Duodenal mucosa (tissue), 2 donors: ENCODE data around the gene USP11.
"Not testable (repeated sequence)": the region's sequence is repeated elsewhere in the genome, so short reads cannot be mapped to it uniquely, and the experiment has no call there.

Experiments
- H3K27ac ChIP-seq: one replicate; pipeline ENCODE4 v1.7.0; 2013; ENCODE audit warnings: low read depth, low read length
- H3K27me3 ChIP-seq, 2 donors: one replicate each; pipeline ENCODE4 v1.7.0; 2013; ENCODE audit warnings: low read length in 2 of 2, control low read depth in 1 of 2; ENCODE audit not compliant: insufficient read depth in 2 of 2, control insufficient read depth in 1 of 2
- H3K36me3 ChIP-seq, 2 donors: one replicate each; pipeline ENCODE4 v1.7.0; 2013; ENCODE audit warnings: low read length in 2 of 2, control low read depth in 1 of 2; ENCODE audit not compliant: insufficient read depth in 2 of 2, control insufficient read depth in 1 of 2
- H3K4me1 ChIP-seq, 2 donors: one replicate each; pipeline ENCODE4 v1.7.0; 2013; ENCODE audit warnings: low read length in 2 of 2, control low read depth in 1 of 2; ENCODE audit not compliant: insufficient read depth in 2 of 2, control insufficient read depth in 1 of 2
- H3K4me3 ChIP-seq, 2 donors: one replicate each; pipeline ENCODE4 v1.7.0; 2013; ENCODE audit warnings: low read length in 2 of 2, low read depth in 1 of 2
- H3K9ac ChIP-seq, 2 donors: one replicate each; pipeline ENCODE4 v1.7.0; 2013; ENCODE audit warnings: low read length in 2 of 2, low read depth in 1 of 2
- H3K9me3 ChIP-seq, 2 donors: one replicate each; pipeline ENCODE4 v1.7.0; 2013; ENCODE audit warnings: low read length in 2 of 2, control low read depth in 1 of 2; ENCODE audit not compliant: control insufficient read depth in 1 of 2

The USP11 gene

DNA sequence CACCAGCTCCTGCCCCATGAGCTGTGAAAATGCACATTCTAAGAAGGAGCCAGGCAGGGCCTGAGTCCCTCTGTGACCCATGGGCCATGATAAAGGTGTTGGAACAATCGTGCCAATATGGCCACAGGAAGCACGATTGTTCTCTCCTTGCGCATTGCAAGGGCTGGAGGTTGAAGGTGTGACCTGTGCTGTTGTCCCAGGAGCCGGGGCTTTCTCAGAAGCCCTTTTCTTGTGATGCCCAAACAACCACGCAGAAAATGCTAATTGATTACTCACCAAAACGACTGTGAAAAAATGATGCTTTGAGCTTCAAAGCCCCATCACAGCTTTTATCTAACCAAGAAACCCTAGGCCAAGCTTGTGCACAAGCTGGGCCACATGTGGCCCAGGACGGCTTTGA is 33.8 kb downstream of the USP11 start:
- H3K27me3 ChIP-seq = no peaks in the 10 kb centered on the region
- no peak overlapping the region for H3K4me3 ChIP-seq
- no peaks in the 10 kb centered on the region for H3K4me1 ChIP-seq
- no peaks in the 10 kb centered on the region for H3K9me3 ChIP-seq
- no peaks in the 10 kb centered on the region for H3K36me3 ChIP-seq
- no peak overlapping the region for H3K27ac ChIP-seq
- H3K9ac ChIP-seq = no peak overlapping the region

DNA sequence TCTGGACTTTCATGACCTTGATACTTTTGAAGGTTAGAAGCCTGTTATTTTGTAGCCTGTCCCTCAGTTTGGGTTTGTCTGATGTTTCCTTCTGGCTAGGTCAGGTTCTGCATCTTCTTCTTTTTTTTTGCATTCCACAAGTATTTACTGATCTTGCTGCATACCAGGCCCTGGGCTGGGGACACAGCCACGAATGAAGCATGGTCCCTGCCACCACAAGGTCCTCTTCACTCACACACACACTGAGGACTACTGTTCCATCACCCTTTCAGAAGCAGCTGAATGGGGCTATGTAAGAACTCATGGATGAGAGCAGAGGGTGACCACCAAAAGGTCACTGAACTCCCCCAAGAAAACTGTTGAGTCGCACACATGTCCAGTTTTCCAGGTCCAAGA is 39.2 kb downstream of the USP11 start:
- no peaks in the 10 kb centered on the region for H3K27me3 ChIP-seq
- H3K27ac ChIP-seq = no peak overlapping the region
- no peaks in the 10 kb centered on the region for H3K9me3 ChIP-seq

GRCh38 chrX:47273011-47273730 is 40.4 kb downstream of the USP11 start:
- no peak overlapping the region for H3K4me3 ChIP-seq
- H3K27me3 ChIP-seq = no peaks in the 10 kb centered on the region
- no peak overlapping the region for H3K27ac ChIP-seq
- H3K9me3 ChIP-seq = no peaks in the 10 kb centered on the region
- H3K4me1 ChIP-seq = no peaks in the 10 kb centered on the region
- H3K9ac ChIP-seq = no peak overlapping the region
- H3K36me3 ChIP-seq = no peaks in the 10 kb centered on the region

More for the DNA sequence above, 39.2 kb downstream of the USP11 start:
- H3K4me3 ChIP-seq = no peak overlapping the region
- H3K9ac ChIP-seq = no peak overlapping the region
- H3K36me3 ChIP-seq = no peaks in the 10 kb centered on the region
- H3K4me1 ChIP-seq = no peaks in the 10 kb centered on the region

GRCh38 chrX:47278691-47279090 is 45.9 kb downstream of the USP11 start:
- H3K4me1 ChIP-seq = no peaks in the 10 kb centered on the region
- no peaks in the 10 kb centered on the region for H3K36me3 ChIP-seq
- H3K27me3 ChIP-seq = no peaks in the 10 kb centered on the region
- H3K27ac ChIP-seq = no peak overlapping the region
- H3K9me3 ChIP-seq = no peaks in the 10 kb centered on the region
- H3K9ac ChIP-seq = no peak overlapping the region
- H3K4me3 ChIP-seq = no peak overlapping the region

DNA sequence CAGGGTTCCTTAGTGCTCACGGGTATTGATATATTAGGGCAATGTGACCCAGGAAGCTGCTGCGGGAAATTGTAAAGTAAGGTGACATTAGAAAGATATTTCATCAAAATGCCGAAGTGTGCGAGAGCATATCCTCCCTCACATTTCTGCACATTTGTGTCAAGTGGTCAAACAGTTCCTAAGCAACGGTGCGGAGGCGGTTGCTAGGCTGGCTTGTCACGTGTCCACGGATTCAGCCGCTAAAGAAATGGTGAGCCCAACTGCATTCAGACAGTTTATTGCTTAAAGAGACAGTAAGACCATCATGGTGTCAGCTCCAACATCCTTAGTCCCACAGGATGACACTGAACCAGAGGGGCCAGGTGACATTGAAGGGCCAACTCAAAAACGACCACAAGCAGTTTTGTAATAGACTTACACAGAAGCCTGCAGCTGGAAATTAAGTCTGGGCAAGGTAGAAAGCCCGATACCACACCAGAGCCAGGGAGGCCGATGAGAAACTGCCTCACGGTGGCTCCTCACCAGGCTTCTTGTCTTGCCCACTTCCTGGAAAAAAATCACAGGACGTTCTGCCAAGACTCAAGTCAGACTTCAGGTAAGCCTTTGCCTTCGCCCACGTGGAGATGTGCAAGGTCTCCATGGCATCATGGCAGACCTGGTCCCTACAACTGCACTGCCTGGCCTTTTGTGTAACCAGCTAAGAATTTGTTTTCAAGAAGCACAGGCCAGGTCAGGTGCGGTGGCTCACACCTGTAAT is 50.4 kb downstream of the USP11 start:
- no peaks in the 10 kb centered on the region for H3K36me3 ChIP-seq
- no peaks in the 10 kb centered on the region for H3K9me3 ChIP-seq
- no peak overlapping the region for H3K27ac ChIP-seq
- no peak overlapping the region for H3K9ac ChIP-seq
- no peaks in the 10 kb centered on the region for H3K27me3 ChIP-seq
- H3K4me1 ChIP-seq = no peaks in the 10 kb centered on the region
- H3K4me3 ChIP-seq = no peak overlapping the region

DNA sequence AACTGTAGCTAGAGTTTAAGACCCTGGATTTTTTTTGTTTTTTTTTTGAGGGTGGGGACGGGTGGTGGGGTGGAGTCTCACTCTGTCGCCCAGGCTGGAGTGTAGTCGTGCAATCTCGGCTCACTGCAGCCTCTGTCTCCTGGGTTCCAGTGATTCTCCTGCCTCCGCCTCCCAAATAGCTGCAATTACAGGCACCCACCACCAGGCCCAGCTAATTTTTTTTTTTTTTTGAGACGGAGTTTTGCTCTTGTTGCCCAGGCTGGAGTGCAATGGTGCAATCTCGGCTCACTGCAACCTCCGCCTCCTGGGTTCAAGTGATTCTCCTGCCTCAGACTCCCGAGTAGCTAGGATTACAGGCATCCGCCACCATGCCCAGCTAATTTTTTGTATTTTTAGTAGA is 51.8 kb downstream of the USP11 start:
- H3K9ac ChIP-seq, H3K36me3 ChIP-seq, H3K4me3 ChIP-seq, H3K27ac ChIP-seq, H3K9me3 ChIP-seq, H3K4me1 ChIP-seq, H3K27me3 ChIP-seq: not testable (repeated sequence)

DNA sequence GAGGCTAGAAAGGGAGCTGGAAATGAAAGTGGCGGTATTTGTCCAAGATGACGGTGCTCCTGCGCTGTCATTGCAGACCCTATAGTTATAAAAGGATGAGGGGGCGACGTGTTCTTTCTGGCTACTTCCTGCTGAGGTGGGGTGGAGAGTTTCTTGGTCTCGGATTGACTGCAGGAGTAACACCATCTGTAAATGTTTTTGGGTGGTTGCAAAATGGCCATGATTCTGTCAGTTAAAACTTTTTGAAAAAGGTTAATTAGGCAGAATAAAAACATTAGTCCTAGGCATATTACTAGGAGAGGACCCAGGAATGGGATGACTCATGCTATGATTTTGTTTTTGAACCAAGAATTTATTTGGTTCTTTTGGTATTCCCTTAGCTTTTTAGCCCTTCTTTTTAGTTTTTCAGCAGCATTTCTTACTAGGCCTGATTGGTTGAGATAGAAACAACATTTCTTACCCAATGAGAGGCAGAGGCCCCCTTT is 53.1 kb downstream of the USP11 start:
- no peak overlapping the region for H3K4me3 ChIP-seq
- no peaks in the 10 kb centered on the region for H3K9me3 ChIP-seq
- no peaks in the 10 kb centered on the region for H3K27me3 ChIP-seq
- no peak overlapping the region for H3K27ac ChIP-seq
- no peak overlapping the region for H3K9ac ChIP-seq
- no peaks in the 10 kb centered on the region for H3K4me1 ChIP-seq
- no peaks in the 10 kb centered on the region for H3K36me3 ChIP-seq

- Histone ChIP-seq H3K36me3 (no peaks in the 10 kb centered on the region), H3K4me3 (no peak overlapping the region), H3K27me3 (no peaks in the 10 kb centered on the region), H3K9me3 (no peaks in the 10 kb centered on the region), H3K9ac (no peak overlapping the region), H3K27ac (no peak overlapping the region), H3K4me1 (no peaks in the 10 kb centered on the region)
These were observed 60.3 kb downstream of the USP11 start for GRCh38 chrX:47293106-47293505.

DNA sequence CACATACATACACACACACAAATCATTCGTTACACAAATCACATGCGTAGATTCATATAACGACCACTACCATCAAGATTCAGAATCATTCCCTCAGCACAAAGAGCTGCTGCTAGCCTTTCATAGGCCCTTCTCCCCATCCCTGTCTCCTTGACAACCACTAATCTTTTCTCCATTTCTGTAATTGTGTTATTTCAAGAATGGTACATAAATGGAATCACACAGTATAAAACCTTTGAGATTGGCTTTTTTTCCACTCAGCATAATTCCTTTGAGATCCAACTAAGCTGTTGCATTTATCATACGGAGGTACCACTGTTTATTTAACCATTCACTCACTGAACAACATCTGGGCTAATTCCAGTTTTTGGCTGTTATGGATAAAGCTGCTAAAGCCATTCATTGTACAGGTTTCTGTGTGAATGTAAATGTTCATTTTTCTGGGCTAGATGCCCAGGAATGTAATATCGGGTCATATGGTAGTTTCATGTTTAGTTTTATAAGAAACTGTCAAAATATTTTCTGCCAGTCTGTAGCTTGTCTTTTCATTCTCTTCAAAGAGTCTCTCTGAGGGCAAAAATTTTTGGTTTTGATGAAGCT is 64.1 kb downstream of the USP11 start:
- Histone ChIP-seq H3K36me3 (no peaks in the 10 kb centered on the region), H3K4me3 (no peak overlapping the region), H3K9ac (no peak overlapping the region), H3K27me3 (no peaks in the 10 kb centered on the region), H3K9me3 (no peaks in the 10 kb centered on the region), H3K27ac (no peak overlapping the region), H3K4me1 (no peaks in the 10 kb centered on the region)

- no peaks in the 10 kb centered on the region for H3K9me3 ChIP-seq
- H3K4me3 ChIP-seq = no peak overlapping the region
These were observed 65.1 kb downstream of the USP11 start for GRCh38 chrX:47297874-47298273.

More at GRCh38 chrX:47297874-47298273, 65.1 kb downstream of the USP11 start:
- H3K27ac ChIP-seq = no peak overlapping the region
- no peaks in the 10 kb centered on the region for H3K36me3 ChIP-seq
- H3K27me3 ChIP-seq = no peaks in the 10 kb centered on the region
- H3K9ac ChIP-seq = no peak overlapping the region
- H3K4me1 ChIP-seq = no peaks in the 10 kb centered on the region
